Endothelial cell of umbilical vein (primary cell): ENCODE results near the gene ST6GALNAC4. TPM values are rescaled to one million over a fixed set of nuclear protein-coding genes. Genes with fewer than 3 reads are reported as not detected.

Source experiments
- BruUV-seq: library from RNA; stranded (reverse); fragments of 400-500 nt; replicated peaks from 2 replicates; lab custom pipeline; 2021; lab: Mats Ljungman, UMichigan
- CTCF ChIA-PET: fragments of 300-600, 350-600 bp; sonication (Branson Sonifier 250); formaldehyde crosslinking; loops from one replicate; lab custom pipeline; 2021; ENCODE audit warnings: antibody characterized with exemption, inconsistent platforms; lab: Charles Lee
- POLR2A ChIA-PET: fragments of 300-600, 350-600 bp; sonication (Branson Sonifier 250); formaldehyde crosslinking; loops from one replicate; lab custom pipeline; 2021; ENCODE audit warnings: antibody characterized with exemption, inconsistent platforms; lab: Charles Lee
- DNase-seq: peaks from one replicate; pipeline ENCODE4 v3.0.0-alpha.2; 2011; ENCODE audit warnings: low read depth, low spot score
- FAIRE-seq: peaks from 2 replicates; lab custom pipeline; 2011; peaks lifted over from hg19 to GRCh38; lab: Jason Lieb, UNC
- H2AFZ ChIP-seq: 2 replicates; pipeline ENCODE4 v1.6.0; 2012; ENCODE audit warnings: low read depth, low read length, control low read depth, inconsistent platforms
- H3K27ac ChIP-seq: 2 replicates; pipeline ENCODE4 v1.5.1; 2011; ENCODE audit warnings: low read depth, mild to moderate bottlenecking, control low read depth, low read length, moderate library complexity; ENCODE audit not compliant: insufficient read depth
- H3K27me3 ChIP-seq, 2 experiments: 2 replicates each; pipeline versions ENCODE4 v1.6.0 to v1.6.1; 2011; ENCODE audit warnings: low read length in 2 of 2, mixed read lengths in 1 of 2; ENCODE audit not compliant: control insufficient read depth in 2 of 2, insufficient read depth in 2 of 2
- H3K36me3 ChIP-seq, 2 experiments: 2 replicates in 1 of 2; 3 replicates in 1 of 2; pipeline ENCODE4 v1.5.1; 2011; ENCODE audit warnings: low read length in 2 of 2, mild to moderate bottlenecking in 1 of 2, moderate library complexity in 1 of 2; ENCODE audit not compliant: control insufficient read depth in 2 of 2, insufficient read depth in 2 of 2; ENCODE audit errors: extremely low read depth in 1 of 2
- H3K4me1 ChIP-seq: 3 replicates; pipeline ENCODE4 v1.5.1; 2011; ENCODE audit warnings: mild to moderate bottlenecking, low read length; ENCODE audit not compliant: control insufficient read depth, insufficient read depth; ENCODE audit errors: extremely low read depth
- H3K4me2 ChIP-seq: 2 replicates; pipeline ENCODE4 v1.6.1; 2011; ENCODE audit warnings: low read length, control low read depth, mixed read lengths; ENCODE audit not compliant: insufficient read depth
- H3K4me3 ChIP-seq, 3 experiments: fragments of 200-600 bp in 1 of 3; sonication (generic), shearing (Covaris generic) in 1 of 3; replicated peaks in 1 of 3; 2 replicates each; pipeline ENCODE4 v1.5.1; 2011 to 2016; ENCODE audit warnings: control low read depth in 3 of 3, low read length in 3 of 3, mild to moderate bottlenecking in 2 of 3, inconsistent platforms in 1 of 3, low read depth in 1 of 3, moderate library complexity in 1 of 3; ENCODE audit not compliant: insufficient read depth in 1 of 3
- H3K79me2 ChIP-seq: 2 replicates; pipeline ENCODE4 v1.6.0; 2012; ENCODE audit warnings: low read length, inconsistent platforms; ENCODE audit not compliant: control insufficient read depth, insufficient read depth
- H3K9ac ChIP-seq: replicated peaks from 2 replicates; pipeline ENCODE3; 2011; ENCODE audit warnings: low read length, control low read depth; ENCODE audit not compliant: insufficient read depth; ENCODE audit errors: extremely low read depth
- H3K9me1 ChIP-seq: replicated peaks from 3 replicates; pipeline ENCODE4 v1.6.0; 2011; ENCODE audit warnings: mild to moderate bottlenecking, low read length; ENCODE audit not compliant: control insufficient read depth, insufficient read depth; ENCODE audit errors: extremely low read depth
- H3K9me3 ChIP-seq: replicated peaks from 2 replicates; pipeline ENCODE4 v1.5.1; 2012; ENCODE audit warnings: low read length, inconsistent platforms; ENCODE audit not compliant: control insufficient read depth, insufficient read depth
- H4K20me1 ChIP-seq: replicated peaks from 2 replicates; pipeline ENCODE3; 2011; ENCODE audit warnings: mild to moderate bottlenecking, low read length; ENCODE audit not compliant: control insufficient read depth, insufficient read depth; ENCODE audit errors: extremely low read depth
- FOS ChIP-seq: IDR thresholded peaks from 2 replicates; pipeline ENCODE4 v1.6.1; 2011; ENCODE audit warnings: mild to moderate bottlenecking, low read length, moderate library complexity, borderline replicate concordance; ENCODE audit not compliant: insufficient read depth
- GATA2 ChIP-seq: IDR thresholded peaks from 2 replicates; pipeline ENCODE4 v1.7.0; 2011; ENCODE audit warnings: low read depth, mild to moderate bottlenecking, moderate library complexity, mixed read lengths, low read length; ENCODE audit not compliant: insufficient read length, insufficient read depth
- MYC ChIP-seq: IDR thresholded peaks from one replicate; pipeline ENCODE4 v1.6.1; 2011; ENCODE audit warnings: mild to moderate bottlenecking, low read depth, low read length
- POLR2A ChIP-seq: IDR thresholded peaks from 2 replicates; pipeline ENCODE4 v1.6.1; 2012; ENCODE audit warnings: low read depth, mild to moderate bottlenecking, control low read depth, low read length
- POLR2AphosphoS5 ChIP-seq: IDR thresholded peaks from 2 replicates; pipeline ENCODE4 v1.6.1; 2012; ENCODE audit warnings: low read depth, mild to moderate bottlenecking, control low read depth, low read length, moderate library complexity; ENCODE audit not compliant: insufficient read depth
- dilution Hi-C: fragments of 300-500 bp; cut with MboI; formaldehyde crosslinking; loops from one replicate; pipeline ENCODE4 v1.15.0; 2019; ENCODE audit warnings: low sequenced_read_pairs; ENCODE audit not compliant: extremely low pct_ligation_motif_present
- intact Hi-C: fragments of 100-400 bp; cut with micrococcal nuclease; formaldehyde crosslinking; loops from one replicate; pipeline ENCODE4 v1.10.0; 2022
- polyA plus RNA-seq, 4 experiments: library from polyadenylated mRNA; depleted of rRNA in 3 of 4; stranded (reverse) in 3 of 4; unstranded in 1 of 4; fragments of >200 nt; gene quantifications; 2 replicates each; pipeline versions ENCODE4 v1.2.1 to v1.2.3, GENCODE V29; 2011 to 2012; ENCODE audit warnings: missing spikeins in 1 of 4
- total RNA-seq: library from RNA; stranded (reverse); gene quantifications from 2 replicates; pipeline ENCODE4 v1.2.3, GENCODE V29; 2021
- TF ChIP-seq, protein P1 (sequence below), 2 donors: IDR thresholded peaks; 1 replicate in 1 of 2; 2 replicates in 1 of 2; pipeline ENCODE4 v1.5.1; 2011; ENCODE audit warnings: low read length in 2 of 2, mild to moderate bottlenecking in 2 of 2, moderate library complexity in 2 of 2, control low read depth in 1 of 2, inconsistent platforms in 1 of 2, low read depth in 1 of 2; ENCODE audit not compliant: insufficient read depth in 1 of 2; ENCODE audit errors: extremely low read depth in 1 of 2
- TF ChIP-seq, protein P2 (sequence below): IDR thresholded peaks from 2 replicates; pipeline ENCODE4 v1.6.1; 2011; ENCODE audit not compliant: insufficient read depth, insufficient read length

The ST6GALNAC4 gene
- total and polyA plus RNA-seq, 2 donors (not counting 3 experiments of a cell fraction or from before 2014, with no cell fraction given): 45.9 to 85.3 TPM

DNA sequence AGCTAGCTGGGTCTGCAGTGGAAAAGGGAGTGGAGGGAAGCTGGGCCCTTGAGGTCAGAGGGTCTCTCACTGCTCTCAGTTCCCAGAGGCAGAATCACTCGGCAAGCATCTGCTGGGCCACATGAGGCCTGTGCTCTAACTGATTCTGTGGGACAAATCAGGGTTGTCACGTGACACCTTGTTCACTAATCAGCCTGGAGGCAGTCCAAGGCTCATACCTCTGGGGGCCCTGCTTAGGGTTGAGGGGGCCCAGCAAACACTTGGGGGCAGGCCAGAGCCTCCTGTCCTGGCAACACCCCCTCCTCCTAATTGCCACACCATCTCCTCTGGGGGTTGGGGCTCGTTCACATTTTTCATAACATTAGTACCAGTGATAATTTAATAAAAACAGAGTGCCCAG, 29.9 kb upstream of the ST6GALNAC4 start:
- Histone ChIP-seq H3K4me1 (no peaks in the 10 kb centered on the region), H3K36me3 (peaks cover 0 to 5% of the 10 kb centered on the region in 2 experiments), H3K9ac (no peak overlapping the region), H3K79me2 (no peaks in the 10 kb centered on the region), H3K27me3 (no peaks in the 10 kb centered on the region), H3K9me1 (no peaks in the 10 kb centered on the region), H2AFZ (no peak overlapping the region), H3K27ac (no peak overlapping the region), H3K9me3 (no peaks in the 10 kb centered on the region), H3K4me3 (no peak overlapping the region), H3K4me2 (no peak overlapping the region), H4K20me1 (no peaks in the 10 kb centered on the region)
- BruUV-seq: no TSS peak
- DNase-seq: no peak
- ChIA-PET CTCF (interaction anchor here (6.5 kb wide), 1 partner anchor 91 kb away, joined by 203 read pairs; no protein-coding TSS in a partner anchor), POLR2A (no interaction called here)
- intact Hi-C loops (no loop called here), dilution Hi-C loops (no loop called here)
- TF ChIP-seq, protein P1, sequence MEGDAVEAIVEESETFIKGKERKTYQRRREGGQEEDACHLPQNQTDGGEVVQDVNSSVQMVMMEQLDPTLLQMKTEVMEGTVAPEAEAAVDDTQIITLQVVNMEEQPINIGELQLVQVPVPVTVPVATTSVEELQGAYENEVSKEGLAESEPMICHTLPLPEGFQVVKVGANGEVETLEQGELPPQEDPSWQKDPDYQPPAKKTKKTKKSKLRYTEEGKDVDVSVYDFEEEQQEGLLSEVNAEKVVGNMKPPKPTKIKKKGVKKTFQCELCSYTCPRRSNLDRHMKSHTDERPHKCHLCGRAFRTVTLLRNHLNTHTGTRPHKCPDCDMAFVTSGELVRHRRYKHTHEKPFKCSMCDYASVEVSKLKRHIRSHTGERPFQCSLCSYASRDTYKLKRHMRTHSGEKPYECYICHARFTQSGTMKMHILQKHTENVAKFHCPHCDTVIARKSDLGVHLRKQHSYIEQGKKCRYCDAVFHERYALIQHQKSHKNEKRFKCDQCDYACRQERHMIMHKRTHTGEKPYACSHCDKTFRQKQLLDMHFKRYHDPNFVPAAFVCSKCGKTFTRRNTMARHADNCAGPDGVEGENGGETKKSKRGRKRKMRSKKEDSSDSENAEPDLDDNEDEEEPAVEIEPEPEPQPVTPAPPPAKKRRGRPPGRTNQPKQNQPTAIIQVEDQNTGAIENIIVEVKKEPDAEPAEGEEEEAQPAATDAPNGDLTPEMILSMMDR (IDR thresholded peaks at IDR 0.05; ENCODE audit: extremely low read depth in 1 of 2, insufficient read depth in 1 of 2, low read depth in 1 of 2, low read length in 2 of 2): no peak
- no peak for TF ChIP-seq GATA2
- TF ChIP-seq MYC: no peak
- TF ChIP-seq, protein P2, sequence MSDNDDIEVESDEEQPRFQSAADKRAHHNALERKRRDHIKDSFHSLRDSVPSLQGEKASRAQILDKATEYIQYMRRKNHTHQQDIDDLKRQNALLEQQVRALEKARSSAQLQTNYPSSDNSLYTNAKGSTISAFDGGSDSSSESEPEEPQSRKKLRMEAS: no peak
- TF ChIP-seq POLR2AphosphoS5: no peak
- FAIRE-seq: no peak

DNA sequence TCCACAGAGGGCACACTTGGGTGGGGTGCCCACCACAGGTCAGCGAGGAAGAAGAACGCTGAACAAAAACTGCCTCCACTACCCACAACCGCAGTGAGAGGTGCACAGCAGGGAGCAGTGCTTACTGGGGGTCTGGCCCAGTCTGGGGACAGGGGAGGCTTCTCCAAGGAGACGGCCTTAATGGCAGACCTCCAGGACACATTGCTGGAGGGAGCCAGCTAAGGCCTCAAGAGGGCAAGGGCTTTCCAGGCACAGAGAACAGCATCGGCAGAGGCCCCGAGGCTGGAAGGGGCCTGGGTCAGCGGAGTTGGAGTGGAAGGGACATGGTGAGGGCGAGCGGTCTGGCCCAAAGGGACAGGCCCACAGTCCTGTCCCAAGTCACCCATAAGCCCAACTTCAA, 29.1 kb upstream of the ST6GALNAC4 start:
- no peak overlapping the region for H3K4me2 ChIP-seq
- H3K4me3 ChIP-seq: no peak overlapping the region
- intact Hi-C loops (no loop called here), dilution Hi-C loops (no loop called here)
- H3K36me3 ChIP-seq: peaks cover 0 to 5% of the 10 kb centered on the region in 2 experiments
- H3K9me1 ChIP-seq: no peaks in the 10 kb centered on the region
- no peaks in the 10 kb centered on the region for H3K9me3 ChIP-seq
- DNase-seq: no peak
- POLR2A ChIA-PET: no interaction called here
- no peak overlapping the region for H3K27ac ChIP-seq
- no peak overlapping the region for H3K9ac ChIP-seq
- no peaks in the 10 kb centered on the region for H4K20me1 ChIP-seq
- no peak overlapping the region for H2AFZ ChIP-seq
- H3K4me1 ChIP-seq: no peaks in the 10 kb centered on the region
- CTCF ChIA-PET: interaction anchor here (6.1 to 6.5 kb wide), 2 partner anchors 33 to 92 kb away, joined by 71 to 203 read pairs; partner anchors contain the start of gene EEIG1
- TF ChIP-seq POLR2AphosphoS5: no peak
- TF ChIP-seq, protein P1 (IDR thresholded peaks at IDR 0.05; ENCODE audit: extremely low read depth in 1 of 2, insufficient read depth in 1 of 2, low read depth in 1 of 2, low read length in 2 of 2): no peak
- no peak for TF ChIP-seq FOS
- TF ChIP-seq POLR2A: no peak
- H3K79me2 ChIP-seq: no peaks in the 10 kb centered on the region
- no TSS peak for BruUV-seq
- no peak for FAIRE-seq
- no peaks in the 10 kb centered on the region for H3K27me3 ChIP-seq
